Fibroblast of lung (primary cell): Measurements from ENCODE around the gene ARMH4. TPM values are rescaled to one million over a fixed set of nuclear protein-coding genes. Genes with fewer than 3 reads are reported as not detected.
A peak's percentile ranks its signal among the peaks of the same experiment; 100 is the strongest.

Experiments
- DNase-seq, 2 donors: peaks; one replicate each; pipeline versions ENCODE4 v3.0.0 to v3.0.0-alpha.2; 2010; ENCODE audit warnings: low read depth in 2 of 2
- H2AFZ ChIP-seq: 2 replicates; pipeline ENCODE4 v1.5.1; 2012; ENCODE audit warnings: low read length, control low read depth, inconsistent platforms
- H3K27ac ChIP-seq: 2 replicates; pipeline ENCODE4 v1.5.1; 2011; ENCODE audit warnings: low read length, control low read depth; ENCODE audit not compliant: insufficient read depth
- H3K27me3 ChIP-seq: 2 replicates; pipeline ENCODE4 v1.5.1; 2011; ENCODE audit warnings: mild to moderate bottlenecking, low read length; ENCODE audit not compliant: control insufficient read depth, insufficient read depth
- H3K36me3 ChIP-seq: 2 replicates; pipeline ENCODE4 v1.5.1; 2011; ENCODE audit warnings: low read length; ENCODE audit not compliant: control insufficient read depth, insufficient read depth
- H3K4me1 ChIP-seq: 2 replicates; pipeline ENCODE4 v1.5.1; 2011; ENCODE audit warnings: low read length; ENCODE audit not compliant: control insufficient read depth, insufficient read depth; ENCODE audit errors: extremely low read depth
- H3K4me2 ChIP-seq: 2 replicates; pipeline ENCODE4 v1.5.1; 2011; ENCODE audit warnings: low read length, control low read depth; ENCODE audit not compliant: insufficient read depth; ENCODE audit errors: extremely low read depth
- H3K4me3 ChIP-seq, 4 experiments: fragments of 200-600 bp in 1 of 4; sonication (generic) in 1 of 4; replicated peaks in 1 of 4; 2 replicates each; pipeline ENCODE4 v1.5.1; 2011 to 2016; ENCODE audit warnings: low read length in 4 of 4, low read depth in 3 of 4, mild to moderate bottlenecking in 3 of 4, control low read depth in 2 of 4, inconsistent platforms in 1 of 4, mixed read lengths in 1 of 4; ENCODE audit not compliant: insufficient read depth in 1 of 4; ENCODE audit errors: control extremely low read depth in 1 of 4
- H3K79me2 ChIP-seq: 2 replicates; pipeline ENCODE4 v1.5.1; 2012; ENCODE audit warnings: mild to moderate bottlenecking, low read length, inconsistent platforms; ENCODE audit not compliant: control insufficient read depth, insufficient read depth
- H3K9ac ChIP-seq: 2 replicates; pipeline ENCODE4 v1.5.1; 2011; ENCODE audit warnings: mild to moderate bottlenecking, low read length, control low read depth; ENCODE audit not compliant: insufficient read depth
- H3K9me3 ChIP-seq: 2 replicates; pipeline ENCODE4 v1.5.1; 2012; ENCODE audit warnings: low read depth, low read length; ENCODE audit not compliant: control insufficient read depth, insufficient read depth
- H4K20me1 ChIP-seq: 2 replicates; pipeline ENCODE4 v1.5.1; 2011; ENCODE audit warnings: low read length; ENCODE audit not compliant: control insufficient read depth, insufficient read depth; ENCODE audit errors: extremely low read depth
- EZH2 ChIP-seq: IDR thresholded peaks from 2 replicates; pipeline ENCODE4 v1.5.1; 2012; ENCODE audit warnings: low read length, control low read depth, mild to moderate bottlenecking; ENCODE audit errors: missing control alignments
- polyA plus RNA-seq, 2 donors: library from polyadenylated mRNA; depleted of rRNA in 1 of 2; stranded (reverse) in 1 of 2; unstranded in 1 of 2; fragments of >200 nt; gene quantifications; 2 replicates each; pipeline ENCODE4 v1.2.1, GENCODE V29; 2011 to 2012; ENCODE audit warnings: missing spikeins in 1 of 2
- total RNA-seq: library from RNA; depleted of rRNA; stranded (reverse); fragments of >200 nt; gene quantifications from 2 replicates; pipeline ENCODE4 v1.2.1, GENCODE V29; 2014
- TF ChIP-seq, protein P1 (sequence below), 2 donors: IDR thresholded peaks in 1 of 2; conservative IDR thresholded peaks in 1 of 2; 1 replicate in 1 of 2; 2 replicates in 1 of 2; pipeline ENCODE4 v1.5.1; 2011 to 2012; ENCODE audit warnings: low read length in 2 of 2, control low read depth in 1 of 2, inconsistent platforms in 1 of 2, low read depth in 1 of 2, mild to moderate bottlenecking in 1 of 2

ARMH4 gene
- total and polyA plus RNA-seq, 2 donors (not counting 1 experiment from before 2014, with no cell fraction given) = 6.3 to 6.8 TPM

DNA sequence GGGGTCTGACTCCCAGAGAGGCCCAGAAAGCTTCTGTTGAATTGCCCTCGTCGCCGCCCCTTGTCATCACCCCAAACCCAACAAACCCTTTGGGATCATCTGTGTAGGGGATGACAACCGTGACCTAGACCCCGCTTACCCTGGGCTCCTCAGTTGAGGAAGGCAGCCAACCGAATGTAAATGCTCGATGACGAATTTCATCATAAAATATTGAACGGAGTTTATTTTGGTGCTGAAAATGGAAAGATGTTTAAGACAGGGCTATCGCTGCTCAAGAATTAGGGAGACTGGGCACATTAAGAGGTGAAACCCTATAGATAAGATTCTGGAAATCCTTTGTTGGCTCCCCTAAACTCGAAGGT lies 48.4 kb upstream of the ARMH4 start:
- peak overlapping the region; percentile 66 to 85 (median 79) for H3K4me3 ChIP-seq
- H3K79me2 ChIP-seq = peaks cover 23% of the 10 kb centered on the region
- H3K27ac ChIP-seq = peak overlapping the region; percentile 93
- peak overlapping the region; percentile 98 for H3K9ac ChIP-seq
- H3K36me3 ChIP-seq = no peaks in the 10 kb centered on the region
- DNase-seq = no peak
- no peaks in the 10 kb centered on the region for H3K9me3 ChIP-seq
- H2AFZ ChIP-seq = peak overlapping the region; percentile 92
- no peaks in the 10 kb centered on the region for H4K20me1 ChIP-seq
- TF ChIP-seq, protein P1, sequence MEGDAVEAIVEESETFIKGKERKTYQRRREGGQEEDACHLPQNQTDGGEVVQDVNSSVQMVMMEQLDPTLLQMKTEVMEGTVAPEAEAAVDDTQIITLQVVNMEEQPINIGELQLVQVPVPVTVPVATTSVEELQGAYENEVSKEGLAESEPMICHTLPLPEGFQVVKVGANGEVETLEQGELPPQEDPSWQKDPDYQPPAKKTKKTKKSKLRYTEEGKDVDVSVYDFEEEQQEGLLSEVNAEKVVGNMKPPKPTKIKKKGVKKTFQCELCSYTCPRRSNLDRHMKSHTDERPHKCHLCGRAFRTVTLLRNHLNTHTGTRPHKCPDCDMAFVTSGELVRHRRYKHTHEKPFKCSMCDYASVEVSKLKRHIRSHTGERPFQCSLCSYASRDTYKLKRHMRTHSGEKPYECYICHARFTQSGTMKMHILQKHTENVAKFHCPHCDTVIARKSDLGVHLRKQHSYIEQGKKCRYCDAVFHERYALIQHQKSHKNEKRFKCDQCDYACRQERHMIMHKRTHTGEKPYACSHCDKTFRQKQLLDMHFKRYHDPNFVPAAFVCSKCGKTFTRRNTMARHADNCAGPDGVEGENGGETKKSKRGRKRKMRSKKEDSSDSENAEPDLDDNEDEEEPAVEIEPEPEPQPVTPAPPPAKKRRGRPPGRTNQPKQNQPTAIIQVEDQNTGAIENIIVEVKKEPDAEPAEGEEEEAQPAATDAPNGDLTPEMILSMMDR (conservative IDR thresholded peaks at IDR 0.05 in 1 of 2, IDR thresholded peaks at IDR 0.05 in 1 of 2; ENCODE audit: low read depth in 1 of 2, low read length in 2 of 2) = no peak
- no peak for TF ChIP-seq EZH2
- H3K27me3 ChIP-seq = no peaks in the 10 kb centered on the region
- H3K4me1 ChIP-seq = no peaks in the 10 kb centered on the region
- H3K4me2 ChIP-seq = peak overlapping the region; percentile 60

DNA sequence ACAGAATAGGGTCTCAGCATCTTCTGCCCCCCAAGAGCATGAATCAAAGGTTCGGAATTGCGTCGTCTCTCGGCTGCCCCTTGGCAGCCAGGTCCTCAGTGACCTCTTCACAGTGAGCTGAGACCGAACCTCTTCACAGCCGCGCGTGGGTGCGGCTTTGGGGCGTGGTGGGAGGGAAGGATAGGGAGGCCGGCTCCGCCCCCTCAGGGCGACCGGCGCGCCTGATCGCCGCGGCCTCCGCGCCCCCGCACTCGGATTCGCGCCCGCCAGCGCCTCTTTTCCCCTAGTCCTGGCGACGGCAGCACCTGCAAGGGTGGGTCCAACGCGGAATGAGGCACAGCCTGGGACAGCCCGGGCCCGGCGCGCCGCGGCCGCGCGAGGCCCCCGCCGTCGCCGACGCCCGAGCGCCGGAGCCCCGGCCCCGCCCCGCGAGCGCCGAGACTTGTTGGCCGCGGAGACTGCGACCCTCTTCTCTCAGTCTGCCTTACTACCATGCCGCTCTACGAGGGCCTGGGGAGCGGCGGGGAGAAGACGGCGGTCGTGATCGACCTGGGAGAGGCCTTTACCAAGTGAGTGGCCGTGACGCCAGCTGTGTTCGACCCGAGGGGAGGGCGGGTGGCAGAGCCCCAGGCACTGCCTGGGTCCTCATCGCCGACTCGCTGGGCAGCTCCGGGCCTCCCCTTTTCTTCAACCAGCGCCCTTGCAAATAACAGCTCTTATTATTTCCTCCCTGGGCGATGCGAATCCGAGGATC lies 47.9 kb upstream of the ARMH4 start, which contains the start of gene ACTR10:
ACTR10 (plus strand) TSS at position 424 of the 754 bp plus-strand sequence; CDS start at position 493, 69 bp downstream.
- peak; percentile 64 to 69 for DNase-seq
- TF ChIP-seq, protein P1 (conservative IDR thresholded peaks at IDR 0.05 in 1 of 2, IDR thresholded peaks at IDR 0.05 in 1 of 2; ENCODE audit: low read depth in 1 of 2, low read length in 2 of 2) = no peak
- no peak for TF ChIP-seq EZH2
- H3K4me1 ChIP-seq = no peaks in the 10 kb centered on the region
- no peaks in the 10 kb centered on the region for H3K27me3 ChIP-seq
- H3K79me2 ChIP-seq = peaks cover 23% of the 10 kb centered on the region
- H3K4me3 ChIP-seq = peak within 1 kb of the TSS; percentile 66 to 85 (median 79)
- H4K20me1 ChIP-seq = no peaks in the 10 kb centered on the region
- no peaks in the 10 kb centered on the region for H3K36me3 ChIP-seq
- H2AFZ ChIP-seq = peak within 1 kb of the TSS; percentile 92
- H3K27ac ChIP-seq = peak within 1 kb of the TSS; percentile 93
- peak within 1 kb of the TSS; percentile 86 for H3K4me2 ChIP-seq
- peak within 1 kb of the TSS; percentile 98 for H3K9ac ChIP-seq
- no peaks in the 10 kb centered on the region for H3K9me3 ChIP-seq

DNA sequence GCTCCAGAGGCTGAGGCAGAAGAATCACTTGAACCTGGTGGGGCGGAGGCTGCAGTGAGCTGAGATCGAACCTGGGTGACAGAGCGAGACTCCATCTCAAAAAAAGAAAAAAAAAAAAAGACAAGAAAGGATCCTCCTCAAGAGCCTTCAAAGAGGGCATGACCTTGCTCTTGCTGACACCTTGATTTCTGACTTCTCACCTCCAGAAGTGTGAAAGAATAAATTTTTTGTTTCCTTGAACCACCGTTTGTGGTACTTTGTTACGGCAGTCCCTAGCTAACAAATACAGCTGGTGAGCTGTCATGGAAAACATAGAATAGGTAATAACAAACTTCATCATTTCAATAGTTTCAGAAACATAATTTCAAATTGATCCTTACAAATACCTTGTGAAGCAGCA lies 46.1 kb upstream of the ARMH4 start:
- Histone ChIP-seq H3K4me1 (no peaks in the 10 kb centered on the region), H3K9me3 (no peaks in the 10 kb centered on the region), H3K36me3 (no peaks in the 10 kb centered on the region), H3K79me2 (peaks cover 23% of the 10 kb centered on the region), H3K27me3 (no peaks in the 10 kb centered on the region), H2AFZ (no peak overlapping the region), H3K27ac (no peak overlapping the region), H3K4me2 (no peak overlapping the region), H3K9ac (no peak overlapping the region), H4K20me1 (no peaks in the 10 kb centered on the region), H3K4me3 (no peak overlapping the region)
- no peak for DNase-seq
- no peak for TF ChIP-seq EZH2
- TF ChIP-seq, protein P1 (conservative IDR thresholded peaks at IDR 0.05 in 1 of 2, IDR thresholded peaks at IDR 0.05 in 1 of 2; ENCODE audit: low read depth in 1 of 2, low read length in 2 of 2) = no peak
